ENCODE measurements around the gene UGT1A6.
"Not testable (repeated sequence)": the region's sequence is repeated elsewhere in the genome, so short reads cannot be mapped to it uniquely, and the experiment has no call there.

Gene UGT1A6

GRCh38 chr2:233686928-233687327 is 5.8 kb upstream of the UGT1A6 start:
- no peak for DNase-seq (ENCODE audit: low spot score)

GRCh38 chr2:233688341-233688740 is 4.3 kb upstream of the UGT1A6 start:
- no peak for DNase-seq (ENCODE audit: low spot score)

- no peak for DNase-seq (ENCODE audit: low spot score)
Measured at GRCh38 chr2:233689031-233689430, 3.7 kb upstream of the UGT1A6 start.

- DNase-seq (ENCODE audit: low spot score), result no peak
Measured at GRCh38 chr2:233689501-233689900, 3.2 kb upstream of the UGT1A6 start.

GRCh38 chr2:233690444-233690843 is 2.2 kb upstream of the UGT1A6 start:
- no peak for DNase-seq (ENCODE audit: low spot score)

- DNase-seq (ENCODE audit: low spot score), result peak; percentile 58
Measured at GRCh38 chr2:233691443-233692433, 952 bp upstream of the UGT1A6 start.

GRCh38 chr2:233693963-233694362 is 1.3 kb downstream of the UGT1A6 start:
- DNase-seq (ENCODE audit: low spot score), result no peak

- no peak for DNase-seq (ENCODE audit: low spot score)
Measured at GRCh38 chr2:233698740-233699139, 6.0 kb downstream of the UGT1A6 start.

- no peak for DNase-seq (ENCODE audit: low spot score)
Measured at GRCh38 chr2:233699424-233700027, 6.8 kb downstream of the UGT1A6 start.

GRCh38 chr2:233700028-233700635 is 7.4 kb downstream of the UGT1A6 start:
- DNase-seq (ENCODE audit: low spot score), result no peak

- DNase-seq (ENCODE audit: low spot score), result not testable (repeated sequence)
Measured at GRCh38 chr2:233700842-233701241, 8.2 kb downstream of the UGT1A6 start.

GRCh38 chr2:233702238-233702637 is 9.5 kb downstream of the UGT1A6 start:
- DNase-seq (ENCODE audit: low spot score), result no peak

- no peak for DNase-seq (ENCODE audit: low spot score)
Measured at GRCh38 chr2:233705911-233706506, 13.3 kb downstream of the UGT1A6 start.

- DNase-seq (ENCODE audit: low spot score), result no peak
Measured at GRCh38 chr2:233706720-233707119, 14.0 kb downstream of the UGT1A6 start.

- no peak for DNase-seq (ENCODE audit: low spot score)
Measured at GRCh38 chr2:233707940-233708644, 15.4 kb downstream of the UGT1A6 start.

- DNase-seq (ENCODE audit: low spot score), result no peak
Measured at GRCh38 chr2:233708942-233709341, 16.3 kb downstream of the UGT1A6 start.

GRCh38 chr2:233711312-233712008 is 18.8 kb downstream of the UGT1A6 start:
- DNase-seq (ENCODE audit: low spot score), result peak; percentile 59

- no peak for DNase-seq (ENCODE audit: low spot score)
Measured at GRCh38 chr2:233712611-233713261, 20.0 kb downstream of the UGT1A6 start, which contains the start of gene UGT1A5. Gene UGT1A5 (plus strand): TSS chr2:233712907. CDS start chr2:233712992, 85 bp downstream.

GRCh38 chr2:233713262-233713615 is 20.5 kb downstream of the UGT1A6 start:
- peak; percentile 89 for DNase-seq (ENCODE audit: low spot score)

- peak; percentile 56 for DNase-seq (ENCODE audit: low spot score)
Measured at GRCh38 chr2:233714121-233714520, 21.4 kb downstream of the UGT1A6 start.

- DNase-seq (ENCODE audit: low spot score), result no peak
Measured at GRCh38 chr2:233718552-233718951, 25.9 kb downstream of the UGT1A6 start, which contains the start of gene UGT1A4. Gene UGT1A4 (plus strand): TSS chr2:233718736. CDS start chr2:233718821, 85 bp downstream.

Data from SW480 (cell line).